Testis (tissue), 2 donors: Measurements from ENCODE around the gene ATP1B1.

ENCODE experiments used
- CTCF ChIP-seq, 3 experiments: fragments of 450-650 bp in 2 of 3; fragments of 200-600 bp in 1 of 3; sonication (generic) in 1 of 3; IDR thresholded peaks; one replicate each; pipeline ENCODE4 v1.5.1; 2016 to 2019; ENCODE audit warnings: antibody characterized with exemption in 3 of 3, mild to moderate bottlenecking in 2 of 3, moderate library complexity in 1 of 3
- POLR2A ChIP-seq: fragments of 450-650 bp; IDR thresholded peaks from one replicate; pipeline ENCODE4 v1.6.1; 2017; ENCODE audit warnings: antibody characterized with exemption, mild to moderate bottlenecking, moderate library complexity

- TF ChIP-seq POLR2A (no peak), CTCF (IDR thresholded peaks at IDR 0.05) (no peak)
Observed at GRCh38 chr1:169155675-169156074, 49.2 kb downstream of the ATP1B1 start.
